Glutamatergic neuron (in vitro differentiated cells): ENCODE results near the gene PDE8A. TPM values are rescaled to one million over a fixed set of nuclear protein-coding genes. Genes with fewer than 3 reads are reported as not detected.

Experiments used
- DNase-seq: peaks from one replicate; pipeline ENCODE4 v3.0.0; 2022
- H3K27ac Mint-ChIP-seq: one replicate; pipeline ENCODE4 v1.8.0; 2020; ENCODE audit warnings: mild to moderate bottlenecking, mixed read lengths, inconsistent platforms; ENCODE audit not compliant: unreplicated experiment
- H3K27me3 Mint-ChIP-seq: one replicate; pipeline ENCODE4 v1.8.0; 2020; ENCODE audit warnings: mild to moderate bottlenecking, moderate library complexity, mixed read lengths, inconsistent platforms; ENCODE audit not compliant: unreplicated experiment
- H3K36me3 Mint-ChIP-seq: one replicate; pipeline ENCODE4 v1.8.0; 2020; ENCODE audit warnings: mild to moderate bottlenecking, mixed read lengths, inconsistent platforms; ENCODE audit not compliant: unreplicated experiment
- H3K4me1 Mint-ChIP-seq: one replicate; pipeline ENCODE4 v1.8.0; 2020; ENCODE audit warnings: mild to moderate bottlenecking, low read depth, mixed read lengths, inconsistent platforms; ENCODE audit not compliant: unreplicated experiment
- H3K4me3 Mint-ChIP-seq: one replicate; pipeline ENCODE4 v1.8.0; 2020; ENCODE audit warnings: mild to moderate bottlenecking, mixed read lengths, inconsistent platforms; ENCODE audit not compliant: unreplicated experiment
- H3K9me3 Mint-ChIP-seq: one replicate; pipeline ENCODE4 v1.8.0; 2020; ENCODE audit warnings: mild to moderate bottlenecking, moderate library complexity, mixed read lengths, inconsistent platforms; ENCODE audit not compliant: unreplicated experiment
- CTCF ChIP-seq: fragments of 200-600 bp; sonication (generic); IDR thresholded peaks from one replicate; pipeline ENCODE4 v1.5.0; 2021; ENCODE audit not compliant: partially characterized antibody, unreplicated experiment
- total RNA-seq: library from RNA; stranded (reverse); fragmentation: NEBNext Ultra II Directional; extraction: Animal tissue kit (Norgen Biotek cat#: 25700); gene quantifications from one replicate; pipeline ENCODE4 v1.2.1, GENCODE V29; 2021; ENCODE audit not compliant: unreplicated experiment

Gene PDE8A
- total RNA-seq, 1 donor from 2014 or later, result 5.7 TPM

- Mint-ChIP-seq H3K9me3 (no peaks in the 10 kb centered on the region), H3K4me3 (no peak overlapping the region), H3K4me1 (peaks cover 4% of the 10 kb centered on the region), H3K27me3 (no peaks in the 10 kb centered on the region), H3K36me3 (no peaks in the 10 kb centered on the region), H3K27ac (no peak overlapping the region)
- TF ChIP-seq CTCF, result no peak
- no peak for DNase-seq
These were observed 25.5 kb downstream of the PDE8A start for GRCh38 chr15:85007137-85007536.

GRCh38 chr15:85007741-85008397 is 26.2 kb downstream of the PDE8A start:
- no peaks in the 10 kb centered on the region for H3K36me3 Mint-ChIP-seq
- no peak for TF ChIP-seq CTCF
- H3K27ac Mint-ChIP-seq, result no peak overlapping the region
- no peak overlapping the region for H3K4me3 Mint-ChIP-seq
- no peaks in the 10 kb centered on the region for H3K27me3 Mint-ChIP-seq
- H3K9me3 Mint-ChIP-seq, result no peaks in the 10 kb centered on the region
- H3K4me1 Mint-ChIP-seq, result peaks cover 4% of the 10 kb centered on the region
- DNase-seq, result no peak

- TF ChIP-seq CTCF, result no peak
These were observed 27.0 kb downstream of the PDE8A start for GRCh38 chr15:85008474-85009260.

GRCh38 chr15:85009435-85009834 is 27.8 kb downstream of the PDE8A start:
- TF ChIP-seq CTCF, result no peak
- Mint-ChIP-seq H3K27ac (no peak overlapping the region), H3K4me1 (peaks cover 4% of the 10 kb centered on the region), H3K9me3 (no peaks in the 10 kb centered on the region), H3K36me3 (no peaks in the 10 kb centered on the region), H3K27me3 (no peaks in the 10 kb centered on the region), H3K4me3 (no peak overlapping the region)
- no peak for DNase-seq

More at GRCh38 chr15:85008474-85009260, 27.0 kb downstream of the PDE8A start:
- no peak overlapping the region for H3K4me3 Mint-ChIP-seq
- DNase-seq, result no peak
- H3K9me3 Mint-ChIP-seq, result no peaks in the 10 kb centered on the region
- no peaks in the 10 kb centered on the region for H3K36me3 Mint-ChIP-seq
- no peak overlapping the region for H3K27ac Mint-ChIP-seq
- H3K4me1 Mint-ChIP-seq, result peaks cover 4% of the 10 kb centered on the region
- no peaks in the 10 kb centered on the region for H3K27me3 Mint-ChIP-seq

- peaks cover 4% of the 10 kb centered on the region for H3K4me1 Mint-ChIP-seq
- no peaks in the 10 kb centered on the region for H3K36me3 Mint-ChIP-seq
- no peak for TF ChIP-seq CTCF
- H3K9me3 Mint-ChIP-seq, result no peaks in the 10 kb centered on the region
- no peaks in the 10 kb centered on the region for H3K27me3 Mint-ChIP-seq
- DNase-seq, result no peak
- no peak overlapping the region for H3K27ac Mint-ChIP-seq
- H3K4me3 Mint-ChIP-seq, result no peak overlapping the region
These were observed 28.4 kb downstream of the PDE8A start for GRCh38 chr15:85010071-85010385.
